PC-9 (cell line): ENCODE measurements around the gene ALG11.

Source experiments
- CTCF ChIP-seq: fragments of 200-600 bp; sonication (generic); conservative IDR thresholded peaks from 2 replicates; pipeline ENCODE4 v1.6.1; 2017; ENCODE audit warnings: mixed run types, antibody characterized with exemption, mild to moderate bottlenecking, moderate library complexity
- EZH2 ChIP-seq: fragments of 200-600 bp; sonication (generic); IDR thresholded peaks from 2 replicates; pipeline ENCODE4 v1.8.0; 2017; ENCODE audit warnings: antibody characterized with exemption, low read depth

GRCh38 chr13:51976423-51976822 is 35.8 kb upstream of the ALG11 start:
- TF ChIP-seq CTCF (no peak), EZH2 (no peak)
